DMS 273 (cell line): ENCODE data around the gene RPUSD3.
A peak's percentile ranks its signal among the peaks of the same experiment; 100 is the strongest.

Experiments used
- DNase-seq: peaks from one replicate; lab custom pipeline; 2025; ENCODE audit not compliant: unreplicated experiment; lab: John Stamatoyannopoulos, UW

RPUSD3 gene

DNA sequence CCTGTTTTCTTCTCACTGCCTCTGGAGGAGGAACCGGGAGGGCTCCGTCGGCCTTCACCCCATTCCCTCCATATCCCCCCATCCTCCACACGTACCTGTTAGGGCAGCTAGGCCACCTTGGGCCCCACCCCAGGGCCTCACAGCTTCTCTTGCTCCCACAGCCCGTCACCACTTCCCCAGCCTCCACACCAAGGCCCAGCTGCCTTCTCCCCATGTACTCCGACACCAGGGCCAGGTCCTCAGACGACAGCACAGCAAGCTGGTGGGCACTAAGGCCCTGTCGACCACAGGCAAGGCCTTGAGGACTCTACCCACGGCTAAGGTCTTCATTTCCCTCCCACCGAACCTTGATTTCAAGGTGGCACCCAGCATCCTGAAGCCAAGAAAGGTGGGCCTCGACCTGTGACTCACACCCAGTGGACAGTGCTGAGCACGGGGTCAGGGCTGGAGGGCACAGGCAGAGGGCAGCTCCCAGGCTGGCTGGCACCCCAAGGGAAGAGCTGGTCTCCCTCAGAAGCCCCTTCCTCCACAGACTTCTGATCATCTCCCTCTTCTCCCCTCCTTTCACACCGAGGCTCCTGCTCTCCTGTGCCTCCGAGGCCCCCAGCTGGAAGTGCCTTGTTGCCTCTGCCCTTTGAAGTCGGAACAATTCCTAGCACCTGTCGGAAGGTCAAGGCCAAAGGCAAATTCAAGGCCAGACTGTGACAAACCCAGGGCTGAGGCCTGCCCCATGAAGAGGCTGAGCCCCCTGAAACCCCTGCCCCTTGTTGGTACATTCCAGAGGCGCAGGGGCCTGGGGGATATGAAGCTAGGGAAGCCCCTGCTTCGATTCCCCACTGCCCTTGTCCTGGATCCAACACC lies 9.1 kb downstream of the RPUSD3 start:
- DNase-seq, result no peak

- no peak for DNase-seq
These were observed 10.7 kb downstream of the RPUSD3 start for GRCh38 chr3:9833078-9833477.

DNA sequence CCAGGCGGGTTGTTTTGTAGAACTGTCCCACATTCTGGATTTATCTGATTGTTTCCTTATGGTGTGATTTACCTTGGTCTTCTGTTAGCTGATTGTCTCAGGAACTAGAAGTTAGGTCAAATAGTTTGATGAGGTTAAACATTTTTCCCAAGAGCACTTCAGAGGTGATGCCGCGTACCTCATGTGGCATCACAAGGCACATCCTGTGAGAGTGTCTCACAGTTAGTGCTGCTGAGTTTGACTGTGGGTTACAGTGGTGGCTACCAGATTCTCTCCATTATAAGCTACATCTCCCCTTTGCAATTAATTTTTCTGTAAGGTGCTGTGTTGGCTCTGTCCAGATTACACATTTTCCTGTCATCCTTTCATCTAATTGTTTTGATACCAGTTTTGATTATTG lies 12.6 kb downstream of the RPUSD3 start:
- DNase-seq, result no peak

DNA sequence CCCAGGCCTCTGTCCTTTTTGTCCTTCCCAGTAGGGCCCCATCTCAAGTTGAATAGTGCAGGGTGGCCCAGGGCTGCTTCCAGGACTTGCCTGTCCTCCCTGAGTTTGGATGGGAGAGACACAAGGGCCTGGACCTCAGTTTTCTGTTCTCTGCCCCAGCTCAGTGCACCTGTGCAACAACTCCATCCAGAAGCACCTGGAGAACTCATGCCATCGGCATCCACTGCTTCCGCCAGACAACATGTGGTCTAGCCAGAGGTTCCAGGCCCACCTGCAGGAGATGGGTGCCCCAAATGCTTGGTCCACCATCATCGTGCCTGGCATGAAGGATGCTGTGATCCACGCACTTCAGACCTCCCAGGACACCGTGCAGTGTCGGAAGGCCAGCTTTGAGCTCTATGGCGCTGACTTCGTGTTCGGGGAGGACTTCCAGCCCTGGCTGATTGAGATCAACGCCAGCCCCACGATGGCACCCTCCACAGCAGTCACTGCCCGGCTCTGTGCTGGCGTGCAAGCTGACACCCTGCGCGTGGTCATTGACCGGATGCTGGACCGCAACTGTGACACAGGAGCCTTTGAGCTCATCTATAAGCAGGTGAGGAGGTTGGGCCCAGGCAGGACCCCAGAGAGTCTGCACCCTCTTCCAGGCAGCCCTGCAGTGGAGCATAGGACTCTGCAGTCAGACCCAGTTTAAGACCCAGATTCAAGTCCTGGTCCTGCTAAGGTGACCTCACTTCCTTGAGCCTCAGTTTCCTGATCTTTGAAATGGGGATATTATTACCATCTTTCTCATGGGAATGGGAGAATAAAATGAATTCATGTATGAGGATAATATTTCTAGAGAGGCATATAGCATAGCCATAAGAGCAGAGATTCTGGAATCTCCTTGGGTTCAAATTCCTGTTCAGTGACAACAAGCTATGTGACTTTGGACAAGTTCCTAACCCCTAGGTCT lies 14.7 kb downstream of the RPUSD3 start:
- no peak for DNase-seq

DNA sequence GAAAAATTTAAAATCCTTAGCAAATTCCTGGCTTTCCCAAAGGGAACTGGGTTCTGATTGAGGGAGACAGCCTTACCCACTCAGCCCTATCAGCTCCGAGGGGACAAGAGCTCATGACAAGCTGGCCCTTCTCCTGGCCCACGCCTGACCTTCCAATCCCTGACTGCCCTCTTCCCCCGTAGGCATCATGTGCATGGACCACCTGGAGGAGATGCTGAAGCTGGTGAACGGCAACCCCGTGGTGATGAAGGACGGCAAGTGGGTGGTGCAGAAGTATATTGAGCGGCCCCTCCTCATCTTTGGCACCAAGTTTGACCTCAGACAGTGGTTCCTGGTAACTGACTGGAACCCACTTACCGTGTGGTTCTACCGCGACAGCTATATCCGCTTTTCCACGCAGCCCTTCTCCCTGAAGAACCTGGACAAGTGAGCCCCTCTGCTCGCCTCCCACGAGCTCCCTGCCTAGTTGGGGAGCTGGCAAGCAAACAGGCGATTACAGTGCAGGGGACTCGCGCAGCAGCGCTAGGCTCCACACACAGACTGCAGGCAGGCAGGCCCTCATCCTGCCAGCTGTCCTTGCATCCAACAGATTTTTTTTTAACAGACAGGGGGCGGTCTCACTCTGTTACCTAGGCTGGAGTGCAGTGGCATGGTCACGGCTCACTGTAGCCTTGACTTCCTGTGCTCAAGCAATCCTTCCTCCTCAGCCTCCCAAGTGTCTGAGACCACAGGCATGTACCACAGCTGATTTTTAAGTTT lies 16.8 kb downstream of the RPUSD3 start:
- peak; percentile 60 for DNase-seq

- no peak for DNase-seq
These were observed 18.3 kb downstream of the RPUSD3 start for GRCh38 chr3:9825451-9826040.

- DNase-seq, result peak; percentile 50
These were observed 22.9 kb downstream of the RPUSD3 start for GRCh38 chr3:9820946-9821345.

DNA sequence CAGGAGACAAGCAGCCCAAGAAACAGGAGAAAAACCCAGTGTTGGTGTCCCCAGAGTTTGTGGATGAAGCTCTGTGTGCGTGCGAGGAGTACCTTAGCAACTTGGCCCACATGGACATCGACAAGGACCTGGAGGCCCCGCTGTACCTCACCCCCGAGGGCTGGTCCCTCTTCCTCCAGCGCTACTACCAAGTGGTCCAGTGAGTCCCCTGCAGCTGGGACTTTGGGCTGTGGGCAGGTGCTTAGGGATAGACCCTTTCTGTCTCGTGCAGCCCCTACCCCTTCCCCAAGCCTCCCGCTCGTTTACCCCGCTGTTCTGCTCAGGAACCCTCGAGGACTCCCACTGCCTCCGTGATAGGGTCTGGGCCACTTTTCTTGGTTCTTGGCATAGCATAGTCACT lies 23.3 kb downstream of the RPUSD3 start:
- DNase-seq, result no peak

DNA sequence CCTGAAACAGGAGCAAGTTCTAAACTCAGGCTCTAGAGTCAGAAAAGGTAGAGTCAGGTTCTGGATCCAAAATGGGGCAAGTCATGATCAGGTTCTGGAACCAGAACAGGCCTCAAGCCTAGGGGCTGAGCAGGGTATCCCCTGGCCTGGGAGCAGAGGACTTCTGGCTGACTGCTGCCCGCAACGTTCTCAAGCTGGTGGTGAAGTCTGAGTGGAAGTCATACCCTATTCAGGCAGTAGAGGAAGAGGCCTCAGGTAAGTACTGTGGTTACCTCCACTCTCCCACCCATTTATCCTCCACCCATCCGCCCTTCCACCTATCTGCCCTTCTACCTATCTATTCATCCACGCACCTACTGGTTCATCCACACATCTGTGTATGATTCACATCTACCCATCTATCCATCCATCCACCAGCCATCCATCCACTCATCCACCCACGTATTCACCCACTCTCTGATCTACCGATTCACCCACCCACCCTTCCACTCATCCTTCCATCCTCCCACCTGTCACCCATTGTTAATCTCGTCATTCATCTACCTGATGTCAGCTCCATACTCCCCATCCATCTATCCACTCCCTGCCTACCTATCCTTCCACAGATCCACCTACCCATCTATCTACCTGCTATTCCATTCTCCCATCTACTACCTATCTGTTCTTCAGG lies 25.0 kb downstream of the RPUSD3 start:
- no peak for DNase-seq

- no peak for DNase-seq
These were observed 26.4 kb downstream of the RPUSD3 start for GRCh38 chr3:9817436-9817835.

- no peak for DNase-seq
These were observed 27.8 kb downstream of the RPUSD3 start for GRCh38 chr3:9815986-9816385.

- no peak for DNase-seq
These were observed 30.8 kb downstream of the RPUSD3 start for GRCh38 chr3:9812870-9813483.

DNA sequence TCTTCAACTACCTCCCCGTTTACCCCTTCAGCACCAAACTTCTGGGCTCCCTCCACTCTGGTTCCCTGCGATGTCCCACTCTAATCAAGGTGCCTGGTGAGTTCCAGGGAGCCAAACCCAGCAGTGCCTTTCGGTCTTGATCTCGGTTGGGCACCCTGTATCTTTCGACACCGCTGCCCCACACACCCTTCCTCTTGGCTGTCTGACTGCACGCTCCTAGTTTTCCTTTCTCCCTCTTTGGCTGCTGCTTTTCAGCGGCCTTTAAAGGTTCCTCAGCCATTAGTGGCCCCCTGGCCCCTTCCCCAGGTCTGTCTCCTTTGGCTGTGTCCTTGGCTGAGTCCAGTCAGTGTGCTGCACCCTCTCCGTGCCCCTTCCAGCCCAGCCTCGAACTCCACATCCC lies 33.0 kb downstream of the RPUSD3 start:
- no peak for DNase-seq

DNA sequence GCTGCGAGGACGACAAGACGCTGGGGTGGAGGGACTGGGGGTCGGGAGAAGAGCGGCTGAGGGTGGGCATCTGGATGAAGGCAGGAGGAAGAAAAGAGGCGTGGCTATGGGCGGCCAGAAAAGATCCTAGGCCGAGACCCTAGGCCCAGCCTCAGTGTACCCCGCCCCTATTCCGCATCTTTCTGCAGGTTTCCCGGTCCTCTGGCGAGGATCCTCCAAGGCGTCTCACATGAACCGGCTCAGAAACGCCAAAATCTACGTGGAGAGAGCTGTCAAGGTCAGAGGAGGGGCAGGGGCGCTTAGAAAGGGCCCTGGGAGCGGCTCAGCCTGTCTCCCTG lies 33.4 kb downstream of the RPUSD3 start:
- no peak for DNase-seq

- peak; percentile 81 for DNase-seq
These were observed 34.0 kb downstream of the RPUSD3 start, which contains the start of gene TTLL3 for GRCh38 chr3:9809615-9810432. TTLL3 (plus strand) TSS chr3:9810262; CDS start chr3:9810662, 400 bp downstream.

- peak; percentile 69 for DNase-seq
These were observed 34.6 kb downstream of the RPUSD3 start for GRCh38 chr3:9809239-9809614.

- peak; percentile 74 for DNase-seq
These were observed 35.3 kb downstream of the RPUSD3 start for GRCh38 chr3:9808345-9809037.

DNA sequence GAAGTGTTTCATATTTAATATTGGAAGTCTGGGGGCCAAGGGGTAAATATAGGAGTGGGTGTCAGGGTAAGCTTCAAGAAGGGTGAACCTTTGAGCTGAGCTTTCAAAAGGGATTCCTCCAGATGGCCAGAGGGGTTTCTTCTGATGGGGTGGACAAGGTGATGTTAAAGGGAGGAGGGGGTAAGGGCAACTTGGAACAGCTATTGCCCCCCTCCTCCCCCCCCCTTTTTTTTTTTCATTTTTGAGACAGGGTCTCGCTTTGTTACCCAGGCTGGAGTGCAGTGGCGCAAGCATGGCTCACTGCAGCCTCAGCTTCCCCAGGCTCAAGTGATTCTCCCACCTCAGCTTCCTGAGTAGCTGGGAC lies 35.8 kb downstream of the RPUSD3 start:
- DNase-seq, result no peak
